Stimulated activated CD4-positive, alpha-beta T cell treated with anti-CD3 and anti-CD28 coated beads, Interleukin-12 subunit alpha, Interleukin-12 subunit beta, amount 100 ng/mL, for 48 hours (primary cell): ENCODE data around the gene ODAPH.

Experiments
- DNase-seq, 3 donors: peaks; one replicate each; pipeline ENCODE4 v3.0.0-alpha.2; 2020; ENCODE audit warnings: low read depth in 2 of 3, low spot score in 1 of 3

ODAPH gene

DNA sequence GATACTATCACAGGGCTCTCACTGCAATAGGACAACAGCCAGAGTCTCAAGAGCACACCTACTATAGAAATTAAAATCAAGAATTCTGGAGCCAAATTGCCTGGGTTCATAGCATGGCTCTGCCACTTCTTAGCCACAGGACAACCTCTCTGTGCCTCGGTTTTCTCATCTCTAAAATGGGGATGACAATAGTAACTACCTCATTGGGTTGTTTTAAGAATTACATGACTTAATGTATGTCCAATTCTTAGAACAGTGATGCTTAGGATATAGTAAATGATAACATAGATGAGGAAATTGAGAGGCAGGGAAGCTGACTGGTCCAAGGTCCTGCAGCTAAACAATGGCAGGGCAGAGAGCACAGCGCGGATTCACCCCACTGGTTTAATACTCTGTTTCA, 11.0 kb upstream of the ODAPH start:
- no peak for DNase-seq

DNA sequence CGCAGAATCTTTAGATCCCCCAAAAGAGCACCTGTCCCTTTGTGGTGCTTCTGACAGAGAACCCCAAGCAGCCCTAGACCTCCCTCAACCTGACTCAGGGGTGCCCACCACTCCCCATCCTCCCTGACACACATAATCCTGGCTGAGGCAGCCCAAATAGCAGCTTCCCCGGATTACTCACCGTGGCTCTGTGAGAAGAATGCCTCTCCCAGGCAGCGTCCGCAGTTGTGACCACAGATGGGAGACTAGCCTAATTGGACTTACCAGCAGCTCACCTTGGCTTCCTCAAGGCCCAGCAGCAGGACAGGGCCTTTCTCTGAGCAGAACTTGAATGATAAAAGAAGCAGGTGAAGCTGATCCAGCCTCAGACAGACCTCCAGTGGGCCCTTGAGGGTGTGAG, 10.3 kb upstream of the ODAPH start:
- no peak for DNase-seq

GRCh38 chr4:75547647-75548387, 8.0 kb upstream of the ODAPH start:
- DNase-seq, result no peak

- no peak for DNase-seq
These were observed 6.8 kb upstream of the ODAPH start for GRCh38 chr4:75549019-75549418.

GRCh38 chr4:75552452-75552851, 3.4 kb upstream of the ODAPH start:
- no peak for DNase-seq

DNA sequence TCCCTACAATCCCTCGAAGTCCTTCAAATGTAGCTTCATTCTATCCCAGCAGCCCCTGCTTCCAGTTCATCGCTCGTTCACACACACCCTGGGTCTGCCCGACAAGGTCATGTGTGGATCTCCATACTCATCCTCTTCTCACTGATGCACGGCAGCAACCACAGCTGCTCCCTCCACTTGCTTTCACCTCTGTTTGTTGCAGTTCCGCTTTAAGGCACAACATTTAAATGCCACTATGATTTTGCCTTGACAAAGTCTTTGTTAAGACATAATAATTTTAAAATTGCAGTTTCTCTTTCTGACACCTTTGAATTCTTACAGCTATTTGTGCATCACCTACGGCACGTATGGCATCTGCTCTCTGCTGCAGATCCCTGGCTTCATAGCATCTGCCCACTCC, 1.8 kb downstream of the ODAPH start:
- DNase-seq, result no peak

DNA sequence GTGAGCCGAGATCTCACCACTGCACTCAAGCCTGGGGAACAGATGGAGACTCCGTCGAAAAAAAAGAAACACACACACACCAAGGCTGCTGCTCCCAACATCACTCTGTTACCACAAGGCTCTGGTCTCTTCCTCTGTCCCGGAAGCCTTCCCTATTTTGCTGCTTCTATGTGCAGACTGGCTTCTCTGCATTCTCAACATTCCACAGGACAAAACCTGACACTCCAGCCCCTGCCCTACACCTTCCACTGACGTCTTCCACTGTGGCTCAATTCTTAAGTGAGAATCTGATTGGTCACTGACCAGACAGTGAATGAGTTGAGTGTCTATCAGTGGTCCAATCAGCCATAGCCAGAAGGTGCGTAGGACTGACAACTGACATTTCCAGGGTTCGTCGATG, 5.9 kb downstream of the ODAPH start:
- no peak for DNase-seq

DNA sequence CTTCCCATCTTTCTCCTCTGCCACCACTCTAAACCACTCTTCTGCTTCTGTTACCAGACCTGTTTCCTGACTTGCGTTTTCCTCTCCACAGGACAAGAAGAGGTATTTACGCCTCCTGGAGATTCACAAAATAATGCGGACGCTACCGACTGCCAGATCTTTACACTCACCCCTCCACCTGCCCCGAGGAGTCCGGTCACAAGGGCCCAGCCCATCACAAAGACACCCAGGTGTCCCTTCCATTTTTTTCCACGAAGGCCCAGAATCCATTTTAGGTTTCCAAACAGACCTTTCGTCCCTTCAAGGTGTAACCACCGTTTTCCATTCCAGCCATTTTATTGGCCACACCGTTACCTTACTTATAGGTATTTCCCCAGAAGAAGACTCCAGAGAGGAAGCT, 8.2 kb downstream of the ODAPH start:
- no peak for DNase-seq

DNA sequence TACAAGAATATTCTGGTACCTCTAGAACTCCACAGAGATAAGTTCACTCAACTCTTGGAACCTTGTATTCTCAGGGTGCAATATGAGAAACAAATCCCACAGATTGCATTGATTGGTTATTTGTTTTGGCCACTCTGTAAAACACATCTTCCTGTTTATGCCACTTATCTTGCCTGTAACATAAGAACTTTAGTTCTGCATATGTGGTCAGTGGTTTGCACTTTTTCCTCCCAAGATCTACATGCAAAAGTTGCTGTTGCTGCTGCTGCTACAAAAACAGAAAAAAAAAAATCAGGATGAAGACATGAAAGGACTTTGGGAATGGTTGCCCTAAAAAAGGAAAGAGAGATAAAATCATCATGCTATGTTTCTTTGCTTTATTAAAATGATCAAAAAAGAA, 9.6 kb downstream of the ODAPH start:
- no peak for DNase-seq

DNA sequence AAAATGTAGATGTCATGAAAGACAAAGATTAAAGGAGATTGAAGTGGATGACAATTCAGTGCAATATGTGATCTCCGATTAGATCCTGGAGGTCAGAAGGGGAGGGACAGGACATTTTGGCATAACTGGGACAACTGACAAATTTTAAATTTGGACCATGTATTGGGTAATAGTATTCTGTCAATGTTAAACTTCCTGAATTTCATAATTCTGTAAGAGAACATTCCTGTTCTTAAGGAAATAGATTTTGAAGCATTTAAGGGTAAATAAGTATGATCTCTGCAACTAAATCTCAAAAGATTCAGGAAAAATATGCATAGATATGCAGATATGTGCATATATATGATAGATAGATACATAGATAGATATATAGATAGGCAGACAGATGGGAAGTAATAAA, 11.0 kb downstream of the ODAPH start:
- DNase-seq, result no peak

DNA sequence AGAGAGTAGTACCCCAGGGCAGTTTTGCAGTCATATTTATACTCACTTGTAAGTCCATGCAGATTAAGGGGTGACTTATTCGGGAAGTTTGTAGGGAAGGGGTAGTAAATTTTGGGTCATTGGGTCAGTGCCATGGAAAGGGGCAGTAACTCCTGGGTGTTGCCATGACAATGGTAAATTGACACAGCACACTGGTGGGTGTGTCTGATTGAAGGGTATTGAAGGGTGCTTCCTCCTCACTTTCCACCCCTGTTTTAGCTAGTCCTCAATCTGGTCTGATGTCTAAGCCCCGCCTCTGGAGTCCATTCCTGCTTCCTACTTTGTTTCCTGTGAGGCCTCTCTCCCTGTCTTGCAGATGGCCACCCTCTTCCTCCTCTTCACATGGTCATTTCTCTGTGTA, 11.9 kb downstream of the ODAPH start:
- no peak for DNase-seq

DNA sequence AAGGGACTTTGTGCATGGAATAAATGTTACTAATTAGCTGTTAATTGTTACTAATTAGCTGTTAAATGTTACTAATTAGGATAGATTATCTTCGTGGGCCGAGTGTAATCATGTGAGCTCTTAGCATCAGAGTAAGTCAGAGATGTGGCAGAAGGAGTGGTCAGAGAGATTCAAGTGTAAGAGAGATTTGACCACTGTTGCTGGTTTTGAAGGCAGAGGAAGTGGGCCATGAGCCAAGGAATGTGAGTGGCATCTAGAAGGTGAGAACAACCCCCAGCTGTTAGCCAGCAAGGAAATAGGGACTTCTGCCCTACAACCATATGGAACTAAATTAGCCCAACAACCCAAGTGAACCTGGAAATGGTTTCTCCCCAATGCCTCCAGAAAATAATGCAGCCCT, 28.2 kb downstream of the ODAPH start:
- no peak for DNase-seq

- no peak for DNase-seq
These were observed 37.5 kb downstream of the ODAPH start for GRCh38 chr4:75593393-75593792.

- no peak for DNase-seq
These were observed 40.2 kb downstream of the ODAPH start for GRCh38 chr4:75596061-75596460.

- no peak for DNase-seq
These were observed 42.5 kb downstream of the ODAPH start for GRCh38 chr4:75598390-75598789.

GRCh38 chr4:75599647-75600046, 43.8 kb downstream of the ODAPH start:
- DNase-seq, result no peak

- no peak for DNase-seq
These were observed 50.1 kb downstream of the ODAPH start for GRCh38 chr4:75605928-75606327.

DNA sequence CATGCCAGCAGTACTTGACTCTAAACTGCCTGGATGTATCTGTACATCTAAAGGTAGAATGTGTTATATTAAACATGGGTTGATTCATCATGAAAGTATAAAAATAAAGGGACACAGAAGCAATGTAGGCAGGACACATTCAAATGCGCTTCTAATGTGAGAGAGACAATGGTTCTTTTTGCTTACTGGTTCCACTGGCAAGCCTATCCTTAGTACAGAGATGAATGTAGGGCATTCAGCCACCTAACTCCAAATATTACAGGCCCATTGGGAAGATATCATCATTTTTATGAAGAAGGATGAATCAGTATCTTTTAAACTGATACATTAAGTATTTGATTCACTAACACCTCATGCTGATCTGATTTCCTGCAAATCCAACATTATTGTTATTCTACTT, 56.4 kb downstream of the ODAPH start:
- no peak for DNase-seq
